GM21723 (cell line): ENCODE data around the gene SYT8.

Experiments used
- ATAC-seq: cut with Tn5 transposase; IDR thresholded peaks from one replicate; pipeline ENCODE4 v1.9.1; 2021; ENCODE audit warnings: mild to moderate bottlenecking, moderate library complexity; ENCODE audit not compliant: unreplicated experiment

SYT8 gene

DNA sequence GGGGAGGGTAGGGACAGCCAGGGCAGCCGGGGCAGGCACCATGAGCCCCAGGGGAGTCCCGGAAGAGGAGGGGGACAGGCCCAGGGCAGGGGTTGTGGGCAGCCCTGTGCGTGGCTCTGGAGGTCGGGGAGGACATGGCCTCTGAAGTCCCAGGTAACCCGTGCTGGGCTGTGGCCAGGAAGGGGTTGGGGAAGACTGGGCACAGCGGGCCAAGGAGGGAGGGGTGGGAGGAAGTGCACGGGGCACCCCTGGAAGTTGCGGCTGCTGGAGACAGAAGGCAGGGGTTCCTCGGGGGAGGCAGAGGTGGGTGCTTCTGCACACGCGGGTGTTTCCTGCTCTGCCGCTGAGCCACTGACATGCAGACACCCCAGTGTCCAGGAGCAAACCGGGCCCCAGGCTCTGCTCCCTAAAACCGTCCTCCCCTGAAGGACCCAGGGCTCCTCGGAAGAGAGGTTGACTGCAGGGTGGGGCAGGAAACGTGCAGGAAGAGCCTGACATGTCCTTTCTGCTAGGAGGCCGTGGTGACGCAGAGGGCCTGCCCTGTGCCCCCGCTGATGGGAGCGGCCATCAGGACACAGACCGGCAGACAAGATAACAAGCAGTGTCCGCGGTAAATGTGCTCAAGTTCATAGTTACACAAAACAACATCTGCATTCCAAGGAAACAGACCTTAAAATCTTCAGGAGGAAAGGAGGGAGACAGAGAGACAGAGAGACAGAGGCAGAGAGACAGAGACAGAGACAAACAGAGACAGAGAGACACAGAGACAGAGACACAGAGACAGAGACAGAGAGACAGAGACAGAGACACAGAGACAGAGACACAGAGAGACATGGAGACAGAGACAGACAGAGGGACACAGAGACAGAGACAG is 9.7 kb downstream of the SYT8 start:
- no peak for ATAC-seq

DNA sequence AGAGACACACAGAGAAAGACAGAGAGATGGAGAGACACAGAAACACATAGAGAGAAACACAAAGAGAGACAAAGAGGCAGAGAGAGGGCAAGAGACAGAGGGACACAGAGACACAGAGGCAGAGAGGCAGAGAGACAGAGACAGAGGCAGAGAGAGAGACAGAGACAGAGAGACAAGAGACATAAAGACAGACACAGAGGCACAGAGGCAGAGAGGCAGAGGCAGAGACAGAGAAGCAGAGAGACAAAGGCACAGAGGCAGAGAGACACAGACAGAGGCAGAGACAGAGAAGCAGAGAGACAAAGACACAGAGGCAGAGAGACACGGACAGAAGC is 10.3 kb downstream of the SYT8 start:
- no peak for ATAC-seq

DNA sequence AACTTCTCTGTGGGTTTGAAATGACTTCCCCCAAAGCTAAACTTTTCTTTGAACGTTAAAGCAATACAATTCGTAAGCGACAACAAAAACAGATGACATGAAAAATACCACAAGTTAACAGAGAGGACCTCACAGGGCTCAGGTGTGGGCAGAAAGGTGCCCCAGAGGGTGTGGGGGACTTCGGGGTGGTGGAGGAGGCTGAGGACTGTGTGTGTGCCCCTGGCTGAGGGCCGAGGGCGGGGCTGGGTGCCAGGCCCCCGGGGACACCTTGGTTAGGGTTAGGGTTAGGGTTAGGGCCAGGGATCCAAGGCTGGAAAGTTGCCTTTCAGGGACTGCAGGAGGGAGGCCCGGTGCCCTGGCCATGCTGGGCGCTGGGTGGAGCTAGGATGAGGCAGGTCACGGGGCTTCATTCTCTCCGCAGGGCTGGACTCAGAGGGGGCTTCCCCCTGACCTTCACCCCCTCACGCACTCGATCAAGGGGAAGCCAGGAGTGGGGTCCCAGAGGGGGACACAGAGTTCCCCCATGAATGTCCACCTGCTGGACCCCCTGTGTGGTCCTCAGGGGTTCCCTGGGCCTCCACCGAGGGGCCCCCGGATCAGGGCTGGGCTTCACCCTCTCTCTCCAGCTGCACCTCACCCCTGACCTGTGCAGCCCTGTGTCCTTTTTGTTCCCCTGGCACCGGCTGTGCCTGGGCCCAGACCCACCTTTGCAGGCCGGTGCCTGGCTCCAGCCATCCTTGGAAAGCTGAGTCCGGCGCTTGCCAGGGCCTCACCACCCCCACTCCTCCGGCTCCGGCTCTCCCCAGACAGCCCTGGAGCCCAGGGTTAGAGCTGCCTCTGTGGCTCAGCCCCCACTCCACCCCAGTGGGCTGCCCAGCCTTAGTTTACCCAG is 11.0 kb downstream of the SYT8 start:
- ATAC-seq = no peak

DNA sequence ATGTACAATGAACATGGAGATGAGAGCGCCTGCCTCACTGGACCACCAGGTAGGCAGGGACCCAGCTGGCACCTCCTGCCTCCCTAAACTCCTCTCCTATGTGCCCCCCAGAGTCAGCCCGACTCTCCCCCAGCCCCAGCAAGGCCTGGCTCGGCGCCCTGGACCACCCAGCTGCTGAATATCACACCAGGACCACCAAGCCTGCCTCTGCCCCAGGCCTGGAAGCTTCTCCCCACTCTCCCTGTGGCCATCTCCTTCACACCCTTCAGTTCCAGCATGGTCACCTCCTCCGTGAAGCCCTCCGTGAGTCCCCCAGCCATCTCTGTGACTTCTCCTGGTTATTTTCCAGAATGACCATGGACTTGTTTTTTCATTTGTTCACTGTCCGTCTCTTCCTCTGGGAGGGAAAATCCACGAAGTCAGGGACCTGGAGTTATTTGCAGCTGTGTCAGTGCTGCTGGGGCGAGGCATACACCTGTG is 11.7 kb downstream of the SYT8 start:
- no peak for ATAC-seq

DNA sequence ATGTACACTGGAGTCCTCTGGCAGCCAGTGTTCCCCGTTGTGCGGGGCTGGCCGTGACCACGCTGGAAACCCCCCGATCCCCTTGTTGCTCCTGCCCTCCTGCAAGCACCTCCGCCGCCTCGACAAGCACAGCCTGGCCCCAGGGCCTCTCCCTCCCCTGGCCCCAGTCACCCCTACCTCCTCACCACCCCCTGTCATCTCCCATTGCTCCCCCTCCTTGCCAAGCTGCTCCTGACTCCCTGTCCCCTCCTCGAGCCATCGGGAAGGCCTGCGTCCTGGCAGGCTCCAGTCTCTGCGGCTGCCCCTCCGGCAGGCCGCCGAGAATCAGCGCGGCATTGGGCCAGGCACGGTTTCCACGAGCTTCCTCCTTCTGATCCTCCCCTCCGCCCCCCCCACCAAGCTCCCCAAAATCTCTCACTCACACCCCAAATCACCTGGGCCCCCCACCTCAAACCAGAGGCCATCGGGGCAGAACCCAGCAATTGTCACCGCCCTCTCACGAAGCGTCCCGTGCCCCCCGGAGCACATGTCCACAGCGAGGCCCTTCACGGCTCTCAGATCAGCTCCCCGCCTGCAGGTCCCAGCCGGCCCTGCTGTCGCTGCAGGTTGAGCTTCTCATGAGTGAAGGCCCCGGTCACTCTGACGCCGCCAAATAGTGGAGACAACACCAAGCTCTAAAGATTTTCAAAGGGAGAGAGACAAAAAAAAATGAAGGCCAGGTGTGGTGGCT is 12.4 kb downstream of the SYT8 start:
- no peak for ATAC-seq

DNA sequence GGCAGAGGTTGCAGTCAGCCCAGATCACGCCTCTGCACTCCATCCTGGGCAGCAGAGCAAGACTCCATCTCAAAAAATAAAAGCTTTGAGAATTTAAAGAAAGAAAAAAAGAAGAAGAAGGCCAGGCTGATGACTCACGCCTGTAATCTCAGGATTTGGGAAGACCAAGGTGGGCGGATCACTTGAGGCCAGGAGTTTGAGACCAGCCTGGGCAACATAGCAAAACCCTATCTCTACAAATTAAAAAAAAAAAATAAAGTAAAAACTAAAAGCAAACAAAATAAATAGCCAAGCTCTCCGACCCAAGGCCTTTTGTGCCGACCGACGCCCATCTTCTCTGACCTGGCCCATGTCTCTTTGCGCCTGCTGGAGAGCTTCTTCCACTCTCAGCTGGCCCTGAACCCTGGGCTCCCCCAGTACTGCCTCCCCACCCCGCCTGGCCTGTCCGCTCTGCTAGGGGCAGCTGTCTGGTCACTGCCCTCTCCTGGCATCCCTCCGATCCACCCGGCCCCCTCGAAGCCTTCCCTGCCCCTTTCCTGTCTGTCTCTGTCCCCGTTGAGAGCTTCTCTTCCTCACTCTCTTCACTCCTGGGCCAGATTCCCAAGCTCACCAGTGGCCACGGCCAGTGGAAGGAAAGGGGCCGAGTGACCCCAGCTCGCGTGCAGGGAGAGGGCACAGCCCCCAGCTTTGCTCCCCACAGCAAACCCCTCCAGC is 13.3 kb downstream of the SYT8 start:
- no peak for ATAC-seq

DNA sequence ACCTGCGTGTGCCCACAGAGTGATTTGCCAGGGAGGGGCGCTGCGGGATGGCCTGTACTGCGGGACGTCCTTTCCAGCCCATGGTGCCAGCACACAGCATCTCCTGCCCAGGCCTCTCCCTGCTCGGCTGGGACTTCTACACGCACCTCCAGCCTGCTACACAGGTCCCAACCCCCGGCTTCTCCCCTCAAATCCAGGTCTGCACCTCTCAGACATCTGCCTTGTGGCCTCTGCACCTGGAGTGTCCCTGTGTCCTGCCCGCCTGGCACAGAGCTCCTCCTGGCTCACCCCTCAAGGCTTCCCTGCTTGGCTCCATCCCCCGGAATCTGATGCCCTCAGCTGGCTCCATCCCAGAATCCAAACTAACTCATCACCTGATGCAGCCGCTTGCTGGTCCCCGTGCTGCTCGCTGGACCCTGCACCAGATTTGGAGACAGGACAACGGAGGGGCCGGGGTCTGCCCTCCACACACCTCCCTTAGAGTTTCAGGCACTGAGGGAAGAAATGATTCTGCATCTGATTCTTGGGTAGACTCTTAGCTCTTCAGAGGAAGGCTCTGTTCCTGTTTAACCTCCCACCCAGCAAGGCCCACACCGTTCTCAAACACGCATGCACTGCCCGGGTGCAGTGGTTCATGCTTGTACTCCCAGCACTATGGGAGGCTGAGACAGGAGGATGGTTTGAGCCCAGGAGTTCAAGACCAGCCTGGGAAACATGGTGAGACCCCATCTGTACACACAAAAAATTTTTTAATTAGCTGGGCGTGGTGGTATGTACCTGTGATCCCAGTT is 14.0 kb downstream of the SYT8 start:
- no peak for ATAC-seq

DNA sequence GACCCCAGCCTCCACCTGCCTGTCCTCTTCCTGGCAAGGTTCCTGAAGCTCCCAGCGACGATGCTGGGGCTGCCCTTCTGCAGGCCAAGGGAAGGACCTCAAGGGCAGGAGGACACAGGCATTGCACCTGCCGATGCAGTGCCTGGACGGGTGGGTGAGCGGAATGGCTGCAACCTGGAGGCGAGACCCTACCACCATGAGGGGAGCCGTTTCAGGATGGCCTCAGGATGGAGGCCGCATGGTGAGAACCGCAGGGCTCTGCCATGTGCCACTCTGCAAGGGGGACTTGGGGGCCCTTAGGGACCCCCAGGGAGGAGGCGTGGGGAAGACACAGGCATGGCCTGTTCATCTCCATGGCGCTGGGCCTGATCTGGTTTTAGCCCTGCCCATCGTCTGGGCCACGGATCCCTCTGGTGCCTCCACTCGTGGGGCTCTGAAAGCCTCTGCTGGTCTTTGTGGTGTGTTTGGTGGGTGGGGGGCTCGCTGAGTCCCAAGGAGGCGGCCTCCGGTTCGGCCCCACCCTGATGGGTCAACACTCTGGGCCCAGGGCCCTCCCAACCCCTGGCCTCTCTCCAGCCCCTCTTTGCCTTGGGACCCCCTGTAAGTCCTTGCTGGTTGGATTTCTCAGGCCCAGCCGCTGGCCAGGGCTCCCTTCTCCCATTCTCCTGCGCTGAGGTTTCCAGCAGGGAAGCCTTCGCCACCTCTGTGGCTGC is 16.8 kb downstream of the SYT8 start:
- ATAC-seq = no peak

DNA sequence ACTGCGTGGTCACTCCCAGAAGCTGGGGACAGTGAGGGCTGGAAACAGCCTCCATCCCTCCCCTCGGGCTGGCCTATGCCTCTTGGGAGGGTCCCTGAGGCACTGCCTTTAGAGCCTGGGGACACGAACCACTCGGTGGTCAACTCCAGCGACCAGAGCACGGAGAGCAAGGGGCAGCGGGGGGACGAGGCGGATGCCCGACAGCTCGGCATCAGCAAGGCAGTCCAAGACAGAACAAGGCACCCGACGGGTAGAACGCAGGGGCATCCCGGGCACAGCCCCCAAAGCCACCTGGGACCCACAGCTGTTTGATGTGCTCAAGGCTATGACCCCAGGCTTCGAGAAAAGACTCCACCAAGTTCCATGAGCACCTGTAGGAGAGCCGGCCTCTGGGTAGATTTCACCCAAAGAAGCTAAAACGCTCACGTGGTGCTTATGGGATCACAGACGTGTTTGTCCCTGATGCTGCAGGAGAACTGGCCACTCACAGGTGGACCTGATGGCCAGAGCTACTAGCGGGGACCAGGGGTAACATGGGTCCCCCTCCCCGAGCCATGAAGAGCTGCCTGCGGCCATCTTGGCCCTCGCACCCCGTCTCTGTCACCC is 17.6 kb downstream of the SYT8 start:
- ATAC-seq = peak; percentile 1

DNA sequence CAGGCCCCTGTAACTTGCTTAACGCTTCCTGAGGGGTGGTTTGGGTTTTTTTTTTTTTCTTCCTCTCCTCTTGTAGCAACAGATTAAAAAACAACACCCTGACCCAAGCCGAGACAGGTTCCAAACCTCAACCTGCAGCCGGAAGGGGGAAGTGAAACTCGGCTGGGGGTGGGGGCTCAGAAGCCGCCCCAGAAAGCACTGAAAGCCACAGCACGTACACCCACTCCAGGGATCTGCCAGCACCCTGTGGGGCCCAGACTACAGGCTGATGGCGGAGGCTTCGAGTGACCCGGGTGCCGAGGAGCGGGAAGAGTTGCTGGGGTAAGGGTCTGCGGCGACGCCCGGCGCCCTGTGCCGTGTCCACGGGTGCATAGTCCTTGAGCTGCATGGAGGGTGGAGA is 18.1 kb downstream of the SYT8 start, which contains the start of gene LSP1:
Gene LSP1 (plus strand): TSS at position 208 of the 400 bp plus-strand sequence. CDS start 61 bp downstream, at position 269.
- peak; percentile 43 for ATAC-seq

DNA sequence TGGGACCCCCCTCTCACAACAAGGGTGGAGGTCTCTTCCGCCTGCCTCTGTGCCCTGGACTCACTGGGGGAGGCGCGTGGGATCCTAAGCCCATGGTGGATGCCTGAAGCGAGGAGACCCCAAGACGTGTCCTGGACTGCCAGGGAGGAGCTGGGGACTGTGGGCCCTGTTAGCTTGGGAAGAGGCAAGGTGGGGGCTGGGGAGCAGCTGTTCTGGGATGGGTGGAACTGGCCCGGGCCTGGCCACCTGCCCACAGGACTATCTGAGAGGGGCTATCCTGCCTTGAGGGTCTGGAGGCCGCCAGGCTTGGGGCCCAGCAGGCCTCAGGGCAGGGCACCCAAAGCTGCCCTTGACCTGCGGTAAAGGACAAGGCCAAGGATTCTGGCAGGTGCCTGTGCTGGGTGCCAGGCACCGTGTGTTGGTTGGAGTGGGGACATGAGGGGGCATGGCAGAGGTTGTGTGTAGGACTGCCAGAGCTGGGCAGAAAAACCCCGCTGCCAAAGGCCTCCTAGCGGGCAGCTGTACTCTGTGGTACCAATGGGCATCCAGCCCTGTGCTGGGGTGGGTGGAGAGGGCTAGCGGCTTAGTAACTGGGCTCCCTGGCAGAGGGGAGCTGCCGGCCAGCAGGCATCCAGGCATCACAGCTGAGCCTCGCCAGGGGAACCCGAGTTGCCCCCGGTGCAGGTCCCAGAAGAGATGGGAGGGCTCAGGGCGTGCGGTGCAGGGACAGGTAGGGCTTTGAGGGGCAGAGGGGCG is 18.8 kb downstream of the SYT8 start:
- ATAC-seq = no peak

DNA sequence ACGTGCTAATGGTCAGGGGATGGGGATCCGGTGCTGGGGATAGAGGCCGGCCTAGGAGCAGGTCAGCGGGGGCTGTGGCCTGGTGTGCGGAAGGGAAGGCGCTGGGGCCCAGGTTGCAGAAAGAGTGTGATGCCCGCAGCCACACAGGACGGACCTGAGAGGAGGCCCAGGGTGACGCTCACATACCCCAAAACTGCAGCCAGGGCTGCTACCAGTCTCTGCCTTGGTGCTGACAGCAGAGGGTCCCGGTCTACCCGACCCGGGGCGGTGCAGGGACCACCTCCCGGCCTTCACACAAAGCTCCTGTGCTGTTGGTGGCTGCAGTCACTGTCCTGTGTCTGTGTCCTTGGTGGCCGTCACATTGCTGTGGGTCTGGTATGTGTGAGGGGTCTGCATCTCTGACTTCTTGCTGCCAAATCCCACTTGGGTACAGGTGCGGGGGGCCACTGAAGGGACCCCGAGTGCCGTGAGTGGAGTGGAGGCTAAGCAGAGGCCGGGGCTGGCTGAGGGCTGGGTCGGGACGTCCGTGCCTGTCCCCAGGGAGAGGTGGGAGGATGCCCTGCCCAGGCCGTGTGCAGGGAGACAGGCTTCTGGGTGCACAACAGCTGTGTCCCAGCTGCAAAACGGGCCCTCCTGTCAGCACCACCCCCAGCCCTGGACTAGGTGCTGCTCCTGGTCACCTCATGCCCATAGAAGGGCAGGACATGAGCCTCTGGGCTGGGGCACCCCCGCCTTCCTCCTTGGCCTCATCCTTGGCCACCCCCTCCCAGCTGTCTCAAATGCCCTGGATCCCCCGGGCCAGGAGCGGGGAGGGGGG is 19.6 kb downstream of the SYT8 start:
- ATAC-seq = peak; percentile 16

DNA sequence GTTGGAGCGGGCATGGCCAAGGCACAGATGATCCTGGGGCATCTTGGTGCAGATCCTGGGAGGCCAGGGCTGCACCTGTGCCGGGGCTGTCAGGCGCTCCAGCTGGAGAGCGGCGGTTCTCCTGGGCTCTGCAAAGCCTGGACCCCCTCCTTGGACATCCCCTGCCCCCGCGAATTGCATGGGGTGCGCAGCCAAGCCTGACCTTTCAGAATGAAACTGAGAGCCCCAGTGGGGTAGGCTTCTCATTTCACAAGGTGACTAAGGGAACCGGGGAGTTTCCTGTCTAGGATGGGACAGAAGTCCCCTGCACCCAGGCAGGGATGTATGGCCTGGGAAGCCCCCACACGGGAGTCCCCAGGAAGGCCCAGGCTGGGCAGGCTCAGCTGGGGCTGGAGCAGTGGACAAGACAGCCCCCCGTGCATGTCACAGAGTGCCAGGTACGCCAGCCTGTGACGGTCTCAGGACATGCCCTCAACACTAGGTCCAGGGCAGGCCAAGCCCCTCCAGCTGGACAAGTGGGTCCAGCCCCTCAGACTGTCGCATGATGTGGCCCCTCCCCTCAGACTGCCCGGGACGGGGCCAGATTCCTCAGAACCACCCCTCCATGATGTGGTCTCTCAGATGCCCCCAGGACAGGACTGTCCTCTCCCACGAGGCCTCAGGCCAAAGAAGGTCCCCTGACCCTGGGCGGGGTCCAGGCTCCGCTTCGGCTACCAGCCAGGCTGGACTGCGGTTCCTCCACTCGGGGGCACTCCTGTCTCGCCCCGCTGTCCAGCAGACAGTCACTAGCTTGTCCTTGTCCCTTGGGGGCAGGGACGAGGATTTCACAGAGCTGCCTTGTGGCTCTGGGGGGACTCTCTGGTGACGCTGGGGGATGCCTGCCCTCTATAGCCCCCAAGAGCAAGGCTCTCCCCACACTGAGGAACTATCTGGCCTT is 20.4 kb downstream of the SYT8 start:
- peak; percentile 39 for ATAC-seq

DNA sequence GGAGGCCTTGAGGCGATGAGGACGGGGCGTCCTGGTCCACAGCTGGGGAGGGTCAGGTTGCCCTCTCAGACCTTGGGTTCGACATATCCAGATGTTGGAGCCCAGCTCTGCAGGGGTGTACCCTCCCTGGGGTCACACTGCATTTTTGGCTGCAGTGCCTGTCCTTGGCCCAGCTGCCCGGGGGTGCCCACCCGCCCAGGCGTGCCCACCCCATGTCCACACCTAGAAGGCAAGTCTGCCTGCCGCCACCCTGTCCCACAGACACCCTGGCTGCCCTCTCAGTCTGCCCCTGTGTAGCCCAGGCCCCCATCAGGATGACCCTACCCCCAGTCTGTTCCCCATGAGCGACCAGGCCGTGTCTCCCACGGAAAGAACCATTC is 21.1 kb downstream of the SYT8 start:
- no peak for ATAC-seq

DNA sequence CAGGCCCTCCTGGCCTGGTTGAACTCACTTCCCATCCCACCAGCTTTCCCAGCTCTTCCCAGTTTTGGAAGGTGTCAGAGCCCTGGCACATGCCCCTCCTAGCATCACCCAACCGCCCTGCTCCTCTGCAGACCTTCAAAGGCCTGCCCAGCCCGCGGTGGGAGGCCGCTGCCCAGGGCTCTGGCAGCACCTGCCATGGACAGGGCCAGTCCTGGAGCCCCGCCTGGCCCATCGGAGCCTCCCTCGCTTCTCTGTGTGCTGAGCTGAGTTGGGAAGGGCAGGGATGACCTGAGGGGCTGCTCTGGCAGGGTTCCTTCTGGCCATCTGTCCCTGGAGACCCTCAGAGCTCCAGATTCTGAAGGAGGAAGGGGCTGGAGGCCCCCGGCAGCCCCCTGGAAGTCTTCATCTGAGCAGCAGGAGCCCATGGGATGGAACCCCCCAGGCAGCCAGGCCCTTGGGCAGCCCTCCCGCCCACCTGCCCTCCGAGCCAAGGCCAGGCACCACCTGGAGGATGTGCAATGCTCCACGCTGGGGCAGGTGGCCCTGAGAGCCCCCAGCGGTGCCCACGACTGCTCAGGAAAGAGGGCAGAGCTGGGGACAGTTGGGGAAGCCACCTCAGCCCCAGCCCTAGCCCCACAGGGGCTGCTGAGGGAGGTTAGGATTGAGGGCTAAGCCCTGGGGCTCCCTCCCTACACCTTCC is 21.7 kb downstream of the SYT8 start:
- no peak for ATAC-seq
